Stimulated activated CD8-positive, alpha-beta memory T cell treated with anti-CD3 and anti-CD28 coated beads, Interleukin-12 subunit alpha, Interleukin-12 subunit beta, amount 100 ng/mL, for 24 hours (primary cell): ENCODE measurements around the gene ADSL.

Source experiments
- DNase-seq: peaks from one replicate; pipeline ENCODE4 v3.0.0-alpha.2; 2020; ENCODE audit errors: extremely low read depth

Gene ADSL

GRCh38 chr22:40404251-40405177, 58.2 kb downstream of the ADSL start:
- no peak for DNase-seq

GRCh38 chr22:40405178-40406062, 59.1 kb downstream of the ADSL start:
- DNase-seq, result no peak

GRCh38 chr22:40406063-40406890, 60.0 kb downstream of the ADSL start:
- no peak for DNase-seq

- no peak for DNase-seq
Measured at GRCh38 chr22:40407021-40407761, 60.9 kb downstream of the ADSL start.

GRCh38 chr22:40407831-40408717, 61.8 kb downstream of the ADSL start:
- no peak for DNase-seq

GRCh38 chr22:40408718-40409612, 62.7 kb downstream of the ADSL start:
- no peak for DNase-seq

- DNase-seq, result no peak
Measured at GRCh38 chr22:40409613-40410113, 63.4 kb downstream of the ADSL start.

GRCh38 chr22:40410272-40410671, 64.0 kb downstream of the ADSL start:
- no peak for DNase-seq

- no peak for DNase-seq
Measured at GRCh38 chr22:40410731-40411505, 64.6 kb downstream of the ADSL start.

- no peak for DNase-seq
Measured at GRCh38 chr22:40411506-40411861, 65.2 kb downstream of the ADSL start.

GRCh38 chr22:40412441-40412840, 66.1 kb downstream of the ADSL start:
- no peak for DNase-seq

GRCh38 chr22:40413873-40414272, 67.6 kb downstream of the ADSL start:
- DNase-seq, result no peak

- no peak for DNase-seq
Measured at GRCh38 chr22:40414311-40414710, 68.0 kb downstream of the ADSL start.

GRCh38 chr22:40414838-40415505, 68.7 kb downstream of the ADSL start:
- DNase-seq, result no peak

- no peak for DNase-seq
Measured at GRCh38 chr22:40415531-40416266, 69.4 kb downstream of the ADSL start.

GRCh38 chr22:40416267-40416570, 69.9 kb downstream of the ADSL start:
- no peak for DNase-seq

GRCh38 chr22:40416636-40417035, 70.3 kb downstream of the ADSL start:
- DNase-seq, result no peak
